Brain microvascular endothelial cell (primary cell): ENCODE data around the gene ABHD17B.
"Not testable (repeated sequence)": the region's sequence is repeated elsewhere in the genome, so short reads cannot be mapped to it uniquely, and the experiment has no call there.

ENCODE experiments used
- DNase-seq: peaks from one replicate; pipeline ENCODE4 v3.0.0-alpha.2; 2020
- H3K27ac ChIP-seq: fragments of 250-450 bp; sonication (Bioruptor Pico); 2 replicates; pipeline ENCODE4 v1.5.1; 2020; ENCODE audit warnings: mild to moderate bottlenecking, moderate library complexity
- H3K27me3 ChIP-seq: fragments of 250-450 bp; sonication (Bioruptor Pico); replicated peaks from 2 replicates; pipeline ENCODE4 v1.5.1; 2020; ENCODE audit warnings: mild to moderate bottlenecking
- H3K36me3 ChIP-seq: fragments of 250-450 bp; sonication (Bioruptor Pico); replicated peaks from 2 replicates; pipeline ENCODE4 v1.5.1; 2020; ENCODE audit warnings: mild to moderate bottlenecking
- H3K4me3 ChIP-seq: 2 replicates; pipeline ENCODE4 v1.5.1; 2011; ENCODE audit warnings: low read depth, mild to moderate bottlenecking, control low read depth, low read length, moderate library complexity
- CTCF ChIP-seq: IDR thresholded peaks from 2 replicates; pipeline ENCODE4 v1.5.1; 2011; ENCODE audit warnings: low read depth, mild to moderate bottlenecking, moderate library complexity, low read length, control low read depth, inconsistent platforms; ENCODE audit errors: missing control alignments
- in situ Hi-C: cut with HindIII; loops from 2 replicates; pipeline ENCODE4 v1.10.0; 2017; ENCODE audit warnings: low sequenced_read_pairs, low pct_ligation_motif_present

ABHD17B gene

GRCh38 chr9:71901695-71902597 is 9.0 kb downstream of the ABHD17B start:
- H3K4me3 ChIP-seq: no peak overlapping the region
- no peak overlapping the region for H3K27ac ChIP-seq
- no peak for DNase-seq
- H3K36me3 ChIP-seq: no peaks in the 10 kb centered on the region
- H3K27me3 ChIP-seq: no peaks in the 10 kb centered on the region
- no peak for TF ChIP-seq CTCF
- in situ Hi-C loops: no loop called here

DNA sequence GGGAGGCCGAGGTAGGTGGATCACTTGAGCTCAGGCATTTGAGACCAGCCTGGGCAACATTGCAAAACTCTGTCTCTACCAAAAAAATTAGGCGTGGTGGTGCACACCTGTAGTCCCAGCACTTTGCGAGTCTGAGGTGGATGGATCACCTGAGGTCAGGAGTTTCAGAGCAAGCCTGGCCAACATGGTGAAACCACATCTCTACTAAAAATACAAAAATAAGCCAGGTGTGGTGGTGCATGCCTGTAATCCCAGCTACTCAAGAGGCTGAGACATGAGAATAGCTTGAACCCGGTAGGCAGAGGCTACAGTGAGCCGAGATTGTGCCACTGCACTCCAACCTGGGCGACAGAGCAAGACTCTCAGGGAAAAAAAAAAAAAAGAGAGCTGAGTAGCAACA is 12.2 kb downstream of the ABHD17B start:
- H3K27ac ChIP-seq, H3K36me3 ChIP-seq, H3K27me3 ChIP-seq, DNase-seq, in situ Hi-C loops, H3K4me3 ChIP-seq: not testable (repeated sequence)

DNA sequence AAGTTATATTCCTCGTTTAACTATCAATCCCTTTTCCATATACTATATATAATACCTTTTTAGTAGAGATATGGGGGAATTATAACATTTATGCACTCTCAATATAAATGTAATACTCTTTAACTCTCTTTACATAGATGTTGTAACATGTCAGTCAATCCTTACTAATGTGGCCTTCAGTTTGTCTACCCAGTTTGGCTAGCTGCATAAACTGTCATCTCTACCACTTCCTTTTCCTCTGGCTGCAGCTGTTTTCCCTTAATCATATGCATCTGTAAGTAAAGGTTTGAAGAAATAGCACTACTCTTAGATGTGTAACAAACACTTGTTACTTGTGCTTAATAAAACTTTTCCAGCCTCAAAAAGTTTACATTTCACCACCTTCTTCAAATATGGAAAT is 13.4 kb downstream of the ABHD17B start:
- Histone ChIP-seq H3K27me3 (no peaks in the 10 kb centered on the region), H3K36me3 (no peaks in the 10 kb centered on the region), H3K27ac (no peak overlapping the region), H3K4me3 (no peak overlapping the region)
- TF ChIP-seq CTCF: no peak
- in situ Hi-C loops: no loop called here
- no peak for DNase-seq

GRCh38 chr9:71896761-71897160 is 14.2 kb downstream of the ABHD17B start:
- Histone ChIP-seq H3K27me3 (no peaks in the 10 kb centered on the region), H3K36me3 (no peaks in the 10 kb centered on the region), H3K4me3 (no peak overlapping the region), H3K27ac (no peak overlapping the region)
- no peak for TF ChIP-seq CTCF
- in situ Hi-C loops: no loop called here
- no peak for DNase-seq

- Histone ChIP-seq H3K4me3 (no peak overlapping the region), H3K27me3 (no peaks in the 10 kb centered on the region), H3K36me3 (no peaks in the 10 kb centered on the region), H3K27ac (no peak overlapping the region)
- DNase-seq: no peak
- in situ Hi-C loops: no loop called here
- no peak for TF ChIP-seq CTCF
Measured at GRCh38 chr9:71895955-71896354, 15.0 kb downstream of the ABHD17B start.

- in situ Hi-C loops: no loop called here
- DNase-seq: no peak
Measured at GRCh38 chr9:71895117-71895516, 15.9 kb downstream of the ABHD17B start.

More at GRCh38 chr9:71895117-71895516, 15.9 kb downstream of the ABHD17B start:
- Histone ChIP-seq H3K27ac (no peak overlapping the region), H3K4me3 (no peak overlapping the region), H3K27me3 (no peaks in the 10 kb centered on the region), H3K36me3 (no peaks in the 10 kb centered on the region)
- TF ChIP-seq CTCF: no peak
